Stimulated activated CD8-positive, alpha-beta memory T cell treated with anti-CD3 and anti-CD28 coated beads, Interleukin-4, amount 100 ng/mL, for 1 hour (primary cell): Measurements from ENCODE around the gene ARID1A.

Experiments used
- DNase-seq, 2 donors: peaks; one replicate each; pipeline ENCODE4 v3.0.0-alpha.2; 2020; ENCODE audit warnings: low read depth in 2 of 2, low spot score in 1 of 2

ARID1A gene

DNA sequence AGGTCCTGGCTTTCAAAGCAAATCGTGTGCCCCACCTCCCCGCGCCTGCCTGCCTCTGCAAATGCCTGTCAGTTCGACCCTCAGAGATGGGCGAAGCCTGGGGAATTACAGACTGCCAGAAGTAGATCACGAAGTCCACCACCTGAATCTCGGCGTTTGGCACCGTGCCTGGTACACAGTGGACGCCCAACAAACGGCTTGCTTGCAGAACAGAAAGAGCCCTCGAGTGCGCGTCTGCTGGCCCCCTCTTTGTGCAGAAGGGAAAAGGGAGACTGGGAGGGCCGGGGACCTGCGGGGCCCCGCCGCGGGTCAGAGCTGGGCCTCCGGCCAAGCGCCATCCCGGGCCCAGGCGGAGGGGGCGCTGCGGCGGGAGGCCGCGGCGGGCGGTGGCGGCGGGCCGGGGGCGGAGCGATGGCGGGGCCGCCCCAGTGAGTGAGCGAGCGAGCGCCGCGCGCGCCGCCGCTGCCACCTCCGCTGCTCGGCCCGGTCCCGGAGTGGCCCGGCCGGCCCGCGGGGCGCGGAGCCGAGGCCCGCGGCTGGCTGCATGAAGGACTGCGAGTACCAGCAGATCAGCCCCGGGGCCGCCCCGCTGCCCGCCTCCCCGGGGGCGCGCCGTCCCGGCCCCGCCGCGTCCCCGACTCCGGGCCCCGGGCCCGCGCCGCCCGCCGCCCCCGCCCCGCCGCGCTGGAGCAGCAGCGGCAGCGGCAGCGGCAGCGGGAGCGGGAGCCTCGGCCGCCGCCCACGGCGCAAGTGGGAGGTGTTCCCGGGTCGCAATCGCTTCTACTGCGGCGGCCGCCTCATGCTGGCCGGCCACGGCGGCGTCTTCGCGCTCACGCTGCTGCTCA is 130.7 kb downstream of the ARID1A start, which contains the start of gene ZDHHC18:
TSS of gene ZDHHC18 (plus strand) at position 428 of the 845 bp plus-strand sequence. CDS start at position 545, 117 bp downstream.
- DNase-seq = peak; percentile 36 to 42

DNA sequence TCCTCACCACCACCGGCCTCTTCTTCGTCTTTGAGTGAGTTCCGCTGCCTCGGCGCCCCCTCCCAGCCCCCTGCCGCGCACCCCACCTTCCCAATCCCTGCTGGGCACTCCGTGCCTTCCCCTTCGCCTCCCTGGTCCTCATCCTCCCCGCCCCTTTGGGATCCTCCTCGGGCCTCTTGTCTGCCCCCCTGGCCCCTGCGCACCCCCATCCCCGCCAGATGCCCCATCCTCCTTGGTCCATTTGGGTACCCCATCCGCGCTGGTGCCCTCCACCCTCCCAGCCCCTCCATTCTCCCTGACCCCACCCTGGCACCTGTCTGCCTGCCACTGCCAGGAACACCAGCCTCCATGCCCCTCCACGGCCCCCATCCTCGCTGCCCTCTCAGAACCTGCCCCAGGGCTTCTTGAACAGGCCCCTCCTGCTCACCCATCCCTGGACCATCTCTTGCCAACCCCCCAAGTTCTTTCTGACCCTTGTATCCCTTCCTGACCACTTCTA is 131.3 kb downstream of the ARID1A start:
- no peak for DNase-seq

DNA sequence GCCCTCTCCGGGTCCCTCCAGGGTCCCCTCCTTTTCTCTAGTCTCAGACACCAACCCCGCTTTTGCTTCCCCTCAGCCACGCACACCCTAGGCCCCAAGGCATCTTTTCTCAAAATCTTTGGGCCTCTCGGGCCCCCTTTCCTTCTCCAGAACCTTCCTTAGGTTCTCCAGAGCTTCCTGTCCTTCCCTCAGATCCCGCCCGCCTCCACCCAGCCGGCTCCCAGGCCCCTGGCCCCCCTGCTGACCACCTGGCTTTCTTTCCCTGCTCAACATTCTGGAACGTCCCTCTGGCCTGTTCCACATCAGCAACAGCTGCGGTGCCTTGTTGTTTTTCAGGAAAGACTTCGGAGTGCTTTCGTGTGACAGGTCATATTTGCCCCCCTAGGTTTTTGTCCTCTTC is 131.8 kb downstream of the ARID1A start:
- no peak for DNase-seq

DNA sequence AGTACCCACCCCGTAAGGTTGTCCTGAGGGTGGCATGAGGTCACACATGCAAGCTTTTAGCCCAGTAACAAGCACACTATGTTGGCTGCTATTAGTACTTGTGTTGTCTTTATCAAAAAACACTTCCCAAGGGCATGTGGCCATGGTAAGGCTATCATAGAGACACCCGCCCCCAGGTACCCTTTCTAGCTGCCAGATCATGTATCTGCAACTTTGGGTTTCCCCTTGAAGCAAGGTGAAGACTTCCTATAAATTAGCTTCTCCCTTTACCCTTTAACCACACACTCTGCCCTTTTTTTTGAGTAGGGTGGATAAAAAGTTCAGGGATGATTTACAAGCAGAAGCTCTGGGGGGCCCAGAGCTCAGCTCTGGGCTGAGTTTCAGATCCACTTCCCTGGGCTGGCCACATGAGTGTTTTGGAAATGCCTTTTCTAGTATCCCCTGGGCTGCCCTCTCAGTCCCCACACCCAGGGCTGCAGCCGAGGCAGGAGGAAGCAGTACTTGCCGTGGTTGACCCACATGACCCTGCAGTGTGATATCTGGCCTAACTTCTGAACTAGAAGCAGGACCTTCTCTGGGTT is 132.7 kb downstream of the ARID1A start:
- no peak for DNase-seq

DNA sequence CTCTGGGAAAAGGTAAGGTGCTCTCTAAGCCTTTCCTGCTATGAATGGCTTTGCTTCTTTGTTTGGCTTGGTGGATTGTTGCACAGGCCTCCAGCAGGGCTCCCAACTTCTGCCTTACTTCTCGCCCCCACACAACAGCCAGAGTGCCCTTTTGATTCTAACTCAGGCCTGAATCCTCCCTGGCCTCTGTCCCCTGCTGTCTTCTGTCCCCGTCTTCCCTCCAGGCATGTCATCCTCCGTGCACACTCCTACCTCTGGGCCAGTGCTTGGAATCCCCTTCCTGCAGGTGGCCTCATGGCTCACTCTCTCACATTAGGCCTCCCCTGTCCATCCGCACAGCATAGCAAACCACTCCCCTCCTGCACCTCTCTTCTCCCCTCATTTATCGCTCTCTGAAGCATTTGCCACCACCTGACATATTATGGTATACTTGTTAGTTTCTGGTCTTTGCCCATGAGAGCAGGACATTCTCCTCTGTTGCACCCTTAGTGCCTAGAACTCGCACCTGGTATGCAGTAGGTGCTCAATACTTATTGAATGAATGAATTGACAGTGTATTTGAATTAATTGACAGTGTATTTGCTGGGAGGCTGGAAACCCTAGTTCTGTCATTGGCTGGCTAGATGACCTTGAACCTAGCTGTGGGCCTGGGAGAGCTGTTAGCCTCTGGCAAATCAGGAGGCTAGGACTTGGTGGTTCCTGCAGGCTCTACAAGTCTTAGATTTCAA is 133.5 kb downstream of the ARID1A start:
- DNase-seq = no peak

DNA sequence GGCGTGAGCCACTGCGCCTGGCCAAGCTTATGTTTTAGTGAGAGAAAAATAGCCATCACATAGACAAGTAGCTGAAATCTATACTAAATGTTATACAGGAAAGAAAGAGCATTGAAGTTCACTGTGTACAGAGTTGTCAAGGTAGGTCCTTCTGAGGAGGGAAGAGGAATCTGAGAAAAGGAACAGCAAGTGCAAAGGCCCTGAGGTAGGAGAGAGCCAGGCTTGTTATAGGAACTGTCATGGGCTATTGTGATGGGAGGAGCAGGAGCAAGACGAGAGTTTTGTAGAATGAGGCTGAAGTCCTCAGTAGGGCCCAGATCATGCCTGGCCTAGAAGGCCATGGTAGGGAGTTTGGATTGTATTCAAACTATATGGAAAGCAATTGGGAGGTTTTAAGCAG is 135.2 kb downstream of the ARID1A start:
- DNase-seq = no peak
